ENCODE measurements around the gene UBALD1. TPM values are rescaled to one million over a fixed set of nuclear protein-coding genes. Genes with fewer than 3 reads are reported as not detected.
A peak's percentile ranks its signal among the peaks of the same experiment; 100 is the strongest.

Gene UBALD1
- total and polyA plus RNA-seq, 10 of the 15 experiments (the other 5 are each of a cell fraction or from before 2014, with no cell fraction given): 0.05 to 32.7 (median 5.1) TPM

DNA sequence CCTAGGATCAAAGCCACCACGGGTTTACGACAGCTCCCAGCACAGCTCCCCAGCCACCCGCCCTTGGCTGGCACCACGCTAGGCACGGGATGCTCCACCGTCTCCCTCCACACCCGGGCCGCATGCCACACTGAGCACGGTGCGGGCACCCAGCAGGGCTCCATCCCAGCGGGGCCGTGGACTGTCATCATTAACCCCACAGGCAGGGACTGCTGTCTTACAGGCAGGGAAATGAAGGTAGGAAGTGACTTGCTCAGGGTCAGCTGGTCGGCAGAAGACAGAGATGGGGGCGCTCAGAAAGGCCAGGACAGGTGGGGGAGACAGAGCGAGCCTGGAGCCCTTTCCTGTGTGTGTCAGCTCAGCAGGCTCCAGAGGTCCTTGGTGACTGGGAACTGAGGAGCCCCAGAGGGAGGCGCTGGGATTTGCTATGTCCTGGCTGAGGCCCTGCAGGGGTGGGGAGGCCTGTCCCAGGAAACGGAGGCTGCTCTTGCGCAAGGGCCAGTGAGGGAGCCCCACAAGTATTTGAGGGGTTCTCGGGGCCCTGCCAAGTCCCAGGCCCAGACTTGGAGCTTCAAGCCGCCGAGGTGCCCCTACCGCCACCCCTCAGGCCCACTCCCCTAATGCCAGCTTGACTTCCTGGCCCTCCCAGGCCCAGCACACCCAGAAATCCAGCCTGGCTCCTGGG lies 3.2 kb downstream of the UBALD1 start (continued):
- no peak for TF ChIP-seq ATF7 (IDR thresholded peaks at IDR 0.05; ENCODE audit: low read depth)
- TF ChIP-seq NFYB (IDR thresholded peaks at IDR 0.05; ENCODE audit: insufficient read depth, low read depth, low read length): no peak
- TF ChIP-seq MYB (IDR thresholded peaks at IDR 0.05; ENCODE audit: borderline replicate concordance, low read depth, low read length): no peak
- TF ChIP-seq, protein P1, sequence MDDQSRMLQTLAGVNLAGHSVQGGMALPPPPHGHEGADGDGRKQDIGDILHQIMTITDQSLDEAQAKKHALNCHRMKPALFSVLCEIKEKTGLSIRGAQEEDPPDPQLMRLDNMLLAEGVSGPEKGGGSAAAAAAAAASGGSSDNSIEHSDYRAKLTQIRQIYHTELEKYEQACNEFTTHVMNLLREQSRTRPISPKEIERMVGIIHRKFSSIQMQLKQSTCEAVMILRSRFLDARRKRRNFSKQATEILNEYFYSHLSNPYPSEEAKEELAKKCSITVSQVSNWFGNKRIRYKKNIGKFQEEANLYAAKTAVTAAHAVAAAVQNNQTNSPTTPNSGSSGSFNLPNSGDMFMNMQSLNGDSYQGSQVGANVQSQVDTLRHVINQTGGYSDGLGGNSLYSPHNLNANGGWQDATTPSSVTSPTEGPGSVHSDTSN (IDR thresholded peaks at IDR 0.05; ENCODE audit: insufficient replicate concordance, low read depth, low read length): no peak

DNA sequence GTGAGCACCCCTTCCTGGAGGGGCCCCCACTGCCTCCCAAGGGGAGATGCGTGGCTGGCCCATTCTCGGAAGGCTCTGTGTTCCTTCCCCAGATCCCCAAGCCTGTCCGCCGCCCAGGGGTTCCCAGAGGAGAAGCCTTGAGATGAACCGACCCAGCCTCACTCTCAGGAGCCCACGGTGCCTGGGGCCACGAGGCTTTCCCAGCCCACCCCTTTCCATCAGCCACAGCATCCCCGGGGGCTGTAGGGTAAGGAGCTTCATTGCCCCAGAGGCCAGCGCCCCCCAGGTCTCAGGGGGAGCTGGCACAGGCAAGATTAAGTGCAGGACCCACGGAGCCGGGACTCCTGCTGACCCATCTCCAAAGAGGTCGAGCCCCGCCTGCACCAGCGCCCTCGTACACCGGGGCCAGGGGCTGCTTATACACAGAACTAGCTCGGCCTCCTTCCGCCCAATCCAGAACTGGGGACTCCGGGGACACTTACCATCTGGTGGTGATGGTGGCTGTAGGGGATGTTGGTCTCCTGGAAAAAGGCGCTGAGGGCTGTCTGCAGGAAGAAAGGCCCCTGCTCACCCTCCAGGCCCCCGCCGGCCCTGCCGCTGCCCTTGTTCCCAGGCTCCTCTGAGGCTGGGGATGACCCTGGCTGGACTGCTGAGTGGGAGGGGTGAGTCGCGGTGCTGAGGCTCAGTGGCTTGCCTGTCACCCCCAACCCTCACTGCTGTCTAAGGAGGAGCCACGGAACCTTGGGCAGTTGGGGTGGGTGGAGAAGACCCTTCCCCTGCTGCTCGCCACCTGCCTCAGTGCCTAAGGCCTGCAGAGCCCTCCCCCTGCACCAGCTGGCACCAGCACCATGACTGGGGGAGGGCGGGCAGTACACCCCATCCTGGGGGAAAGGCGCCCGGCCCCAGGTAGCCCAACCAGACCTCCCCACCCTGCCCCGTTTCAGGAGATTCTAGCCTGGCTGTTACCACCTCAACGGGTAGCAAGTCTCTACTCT lies 4.4 kb downstream of the UBALD1 start:
- ChIA-PET SMC1A (ENCODE audit: uncharacterized antibody, unreplicated experiment) (no interaction called here), CTCF (no interaction called here), POLR2A (no interaction called here), RAD21 (ENCODE audit: unreplicated experiment) (no interaction called here)
- Histone ChIP-seq H3K9me3 (replicated peaks; ENCODE audit: control insufficient read depth, insufficient read depth, low read length) (no peaks in the 10 kb centered on the region), H3K4me1 (ENCODE audit: control insufficient read depth, insufficient read depth, low read length) (peaks cover 10% of the 10 kb centered on the region), H4K20me1 (ENCODE audit: control insufficient read depth, insufficient read depth) (no peaks in the 10 kb centered on the region), H3K79me2 (ENCODE audit: control insufficient read depth, insufficient read depth, low read length) (peaks cover 27% of the 10 kb centered on the region), H3K4me3 (no peak overlapping the region), H3K27me3 (replicated peaks in 1 of 2; ENCODE audit: control insufficient read depth in 2 of 2, insufficient read depth in 2 of 2, low read length in 1 of 2) (no peaks in the 10 kb centered on the region), H3K27ac (ENCODE audit: control insufficient read depth, insufficient read depth) (no peak overlapping the region), H2AFZ (ENCODE audit: control insufficient read depth, low read depth, low read length) (no peak overlapping the region), H3K36me3 (ENCODE audit: control insufficient read depth in 2 of 2, insufficient read depth in 2 of 2, low read length in 1 of 2) (peaks cover 0 to 10% of the 10 kb centered on the region in 2 experiments; a peak in 2 of 4 replicates), H3K4me2 (ENCODE audit: control insufficient read depth, insufficient read depth) (no peak overlapping the region), H3K9ac (ENCODE audit: control insufficient read depth, insufficient read depth, low read length) (no peak overlapping the region)
- ATAC-seq (no peak), DNase-seq (ENCODE audit: low read depth, low spot score) (no peak), FAIRE-seq (no peak)
- in situ Hi-C loops (cut with MboI) (loop anchor here (10.0 kb wide), 1 partner anchor 344 kb away; the partner anchor contains the start of gene SEC14L5), intact Hi-C loops (cut with micrococcal nuclease; ENCODE audit: unreplicated experiment) (loop anchor here (10.0 kb wide), 3 partner anchors 96 to 194 kb away; partner anchors contain the start of genes DNAJA3 and ROGDI)
- no TSS peak for BruUV-seq (replicated peaks)
- 86% methylated on average over 31 of the region's 32 CpGs for WGBS (ENCODE audit: insufficient coverage, insufficient replicate concordance, low lambda C conversion rate, missing lambda C conversion rate)
- no peak for TF ChIP-seq FOS (IDR thresholded peaks at IDR 0.05; ENCODE audit: borderline replicate concordance, extremely low read depth, insufficient read length)
- TF ChIP-seq ZNF24 (IDR thresholded peaks at IDR 0.05): no peak
- TF ChIP-seq POLR2AphosphoS5 (IDR thresholded peaks at IDR 0.05; ENCODE audit: low read length): 0 out of 2 replicates have a peak, but pooled peaks have one; percentile 0

Measured in GM12878 (cell line).